HepG2 (cell line): ENCODE results near the gene CHMP4B. TPM values are rescaled to one million over a fixed set of nuclear protein-coding genes. Genes with fewer than 3 reads are reported as not detected.

Experiments
- ATAC-seq: fragments of 200-7000 bp; cut with Tn5 transposase; 3 replicates; pipeline ENCODE4 v1.9.1; 2020; ENCODE audit warnings: mild to moderate bottlenecking, moderate library complexity
- BruUV-seq: library from RNA; stranded (reverse); fragments of 400-500 nt; replicated peaks from 2 replicates; lab custom pipeline; 2021; lab: Mats Ljungman, UMichigan
- CTCF ChIA-PET: fragments of 300-600 bp; formaldehyde crosslinking; extraction: SDS; loops from one replicate; lab custom pipeline; 2021; ENCODE audit warnings: low total read pairs, inconsistent platforms, low intra/inter-chr PET ratio; lab: Yijun Ruan, JAX
- POLR2A ChIA-PET: fragments of 350-600 bp; sonication (Branson Sonifier 250); formaldehyde crosslinking; loops from one replicate; lab custom pipeline; 2020; ENCODE audit warnings: antibody characterized with exemption, inconsistent platforms; lab: Yijun Ruan, JAX
- DNase-seq: peaks from one replicate; pipeline ENCODE4 v3.0.0-alpha.2; 2015; ENCODE audit warnings: low spot score
- FAIRE-seq: peaks from 3 replicates; lab custom pipeline; 2011; peaks lifted over from hg19 to GRCh38; lab: Jason Lieb, UNC
- H2AFZ ChIP-seq: one replicate; pipeline ENCODE4 v1.6.1; 2011; ENCODE audit warnings: low read length, inconsistent platforms
- H3K27ac ChIP-seq: fragments of 300-600 bp; 3 replicates; pipeline ENCODE4 v1.8.0; 2011; ENCODE audit warnings: mixed run types, mild to moderate bottlenecking, mixed read lengths, low read length, inconsistent platforms; ENCODE audit not compliant: insufficient read depth; ENCODE audit errors: extremely low read length
- H3K27me3 ChIP-seq, 2 experiments: fragments of 200-600 bp in 1 of 2; 2 replicates in 1 of 2; 3 replicates in 1 of 2; pipeline versions ENCODE4 v1.6.0 to v1.8.0; 2011; ENCODE audit warnings: low read length in 2 of 2, mild to moderate bottlenecking in 2 of 2, moderate library complexity in 2 of 2, inconsistent platforms in 1 of 2; ENCODE audit not compliant: insufficient read depth in 2 of 2, control insufficient read depth in 1 of 2
- H3K36me3 ChIP-seq, 2 experiments: fragments of 200-600 bp in 1 of 2; replicated peaks in 1 of 2; 2 replicates in 1 of 2; 3 replicates in 1 of 2; pipeline versions ENCODE4 v1.5.1 to v1.8.0; 2011; ENCODE audit warnings: low read length in 2 of 2, inconsistent platforms in 1 of 2; ENCODE audit not compliant: insufficient read depth in 2 of 2, control insufficient read depth in 1 of 2
- H3K4me1 ChIP-seq: 2 replicates; pipeline ENCODE4 v1.5.1; 2012; ENCODE audit warnings: low read length, inconsistent platforms; ENCODE audit not compliant: insufficient read depth
- H3K4me2 ChIP-seq: 2 replicates; pipeline ENCODE4 v1.6.0; 2011; ENCODE audit warnings: low read depth, low read length, inconsistent platforms
- H3K4me3 ChIP-seq, 3 experiments: fragments of 200-600 bp in 1 of 3; sonication (generic), shearing (Covaris generic) in 1 of 3; replicated peaks in 1 of 3; 2 replicates each; pipeline ENCODE4 v1.5.1; 2011 to 2016; ENCODE audit warnings: low read length in 3 of 3, inconsistent platforms in 2 of 3, low read depth in 2 of 3, mild to moderate bottlenecking in 2 of 3, control low read depth in 1 of 3, mixed read lengths in 1 of 3; ENCODE audit not compliant: insufficient read depth in 1 of 3
- H3K79me2 ChIP-seq: one replicate; pipeline ENCODE4 v1.6.1; 2011; ENCODE audit warnings: low read length, inconsistent platforms; ENCODE audit not compliant: insufficient read depth
- H3K9ac ChIP-seq: 2 replicates; pipeline ENCODE4 v1.6.0; 2011; ENCODE audit warnings: mild to moderate bottlenecking, low read depth, low read length, inconsistent platforms; ENCODE audit not compliant: insufficient read depth
- H3K9me3 ChIP-seq: 2 replicates; pipeline ENCODE4 v1.5.1; 2012; ENCODE audit warnings: mild to moderate bottlenecking, low read length
- H4K20me1 ChIP-seq: 2 replicates; pipeline ENCODE4 v1.6.0; 2011; ENCODE audit warnings: inconsistent platforms, mild to moderate bottlenecking, low read length, moderate library complexity; ENCODE audit not compliant: insufficient read depth
- EP300 ChIP-seq, 3 experiments: sonication (generic) in 1 of 3; formaldehyde crosslinking in 1 of 3; IDR thresholded peaks; 2 replicates each; pipeline versions ENCODE4 v1.5.1 to v1.6.1; 2011 to 2020; ENCODE audit warnings: low read depth in 2 of 3, low read length in 2 of 3, borderline replicate concordance in 1 of 3, improper control_type of control experiment in 1 of 3, mild to moderate bottlenecking in 1 of 3, missing genetic modification reagents in 1 of 3, moderate library complexity in 1 of 3
- HMG20A ChIP-seq: IDR thresholded peaks from 2 replicates; pipeline ENCODE4 v1.6.1; 2016; ENCODE audit warnings: borderline replicate concordance
- HNRNPH1 ChIP-seq: fragments of 200-400 bp; formaldehyde crosslinking; optimal IDR thresholded peaks from 2 replicates; pipeline ENCODE3; 2017; ENCODE audit warnings: mild to moderate bottlenecking, low read depth, low read length
- TFE3 ChIP-seq: IDR thresholded peaks from 2 replicates; pipeline ENCODE4 v1.6.1; 2016
- ZKSCAN1 ChIP-seq: fragments of 150-350 bp; IDR thresholded peaks from 2 replicates; pipeline ENCODE4 v1.6.1; 2014; ENCODE audit warnings: low read length
- ZNF660 ChIP-seq: sonication (generic); formaldehyde crosslinking; IDR thresholded peaks from 2 replicates; pipeline ENCODE4 v1.5.1; 2020; ENCODE audit warnings: mild to moderate bottlenecking, low read depth, missing genetic modification reagents, borderline replicate concordance
- ZNF768 ChIP-seq: sonication (generic); formaldehyde crosslinking; IDR thresholded peaks from 2 replicates; pipeline ENCODE4 v1.4.0; 2020; ENCODE audit warnings: missing genetic modification reagents
- ZNF781 ChIP-seq: sonication (generic); formaldehyde crosslinking; IDR thresholded peaks from 2 replicates; pipeline ENCODE4 v1.5.1; 2020; ENCODE audit warnings: borderline replicate concordance, mild to moderate bottlenecking, missing genetic modification reagents; ENCODE audit errors: not compliant biosample characterization
- WGBS: methylation state at CpG from one replicate; pipeline ENCODE4 v1.1.6; 2017; ENCODE audit warnings: low lambda C conversion rate; 5-methylcytosine and 5-hydroxymethylcytosine counted together
- in situ Hi-C: cut with HindIII; loops from 2 replicates; pipeline ENCODE4 v1.10.0; 2017; ENCODE audit warnings: low pct_unique_long_range_greater_than_20kb; ENCODE audit not compliant: extremely low pct_ligation_motif_present
- intact Hi-C: fragments of 100-400 bp; cut with micrococcal nuclease; formaldehyde crosslinking; loops from one replicate; pipeline ENCODE4 v1.10.0; 2022; ENCODE audit not compliant: unreplicated experiment
- polyA plus RNA-seq, 8 experiments: library from polyadenylated mRNA; depleted of rRNA in 3 of 8; stranded (reverse) in 7 of 8; unstranded in 1 of 8; fragments of >200 nt; fragmentation: Illumina TruSeq in 4 of 8; extraction: Trizol in 4 of 8; gene quantifications; 2 replicates each; pipeline versions ENCODE4 v1.2.1 to v1.2.3, GENCODE V29; 2011 to 2016; ENCODE audit warnings: low read depth in 4 of 8, missing spikeins in 1 of 8, mixed read lengths in 1 of 8; ENCODE audit not compliant: insufficient read depth in 1 of 8
- total RNA-seq, 5 experiments: library from RNA; depleted of rRNA; stranded (reverse); fragments of >200 nt; fragmentation: Illumina TruSeq; extraction: Trizol; gene quantifications; 2 replicates each; pipeline ENCODE4 v1.2.3, GENCODE V29; 2016; ENCODE audit warnings: low read depth in 1 of 5

Gene CHMP4B
- total and polyA plus RNA-seq, 2 of the 13 experiments (the other 11 are each of a cell fraction or from before 2014, with no cell fraction given) = 40.1 to 45.6 TPM

- Histone ChIP-seq H3K36me3 (0 out of 5 replicates have a peak, but pooled peaks cover 0 to under 1% of the 10 kb centered on the region in 2 experiments), H3K4me2 (no peak overlapping the region), H3K9ac (no peak overlapping the region), H4K20me1 (no peaks in the 10 kb centered on the region)
- no peak for DNase-seq
- CTCF ChIA-PET = no interaction called here
- no peak for TF ChIP-seq EP300 (IDR thresholded peaks at IDR 0.05; ENCODE audit: low read depth in 2 of 2, low read length in 2 of 2)
- no peak for TF ChIP-seq EP300 (CRISPR knock-in tag; IDR thresholded peaks at IDR 0.05; ENCODE audit: borderline replicate concordance)
- peak; percentile 52 for TF ChIP-seq HNRNPH1
- TF ChIP-seq HMG20A (CRISPR knock-in tag) = no peak
- TF ChIP-seq ZNF660 = no peak
- TF ChIP-seq ZNF768 (CRISPR knock-in tag) = peak; percentile 95
- no peak for TF ChIP-seq TFE3 (CRISPR knock-in tag)
- TF ChIP-seq, all 625 proteins: peak for 2
- intact Hi-C loops = no loop called here
- H3K79me2 ChIP-seq = no peaks in the 10 kb centered on the region
- no peak overlapping the region for H2AFZ ChIP-seq
- ATAC-seq (no peak), FAIRE-seq (no peak)
- no peaks in the 10 kb centered on the region for H3K27me3 ChIP-seq
- in situ Hi-C loops = no loop called here
- WGBS = 94% methylated on average over 13 of the region's 13 CpGs
- POLR2A ChIA-PET = no interaction called here
- no peaks in the 10 kb centered on the region for H3K9me3 ChIP-seq
- no peaks in the 10 kb centered on the region for H3K4me1 ChIP-seq
- H3K27ac ChIP-seq = no peak overlapping the region
- no peak overlapping the region for H3K4me3 ChIP-seq
- no TSS peak for BruUV-seq
Observed at GRCh38 chr20:33761698-33762250, 49.4 kb upstream of the CHMP4B start.

GRCh38 chr20:33765099-33765498, 46.0 kb upstream of the CHMP4B start:
- POLR2A ChIA-PET = no interaction called here
- intact Hi-C loops = no loop called here
- CTCF ChIA-PET = no interaction called here
- FAIRE-seq (no peak), ATAC-seq (no peak), DNase-seq (no peak)
- Histone ChIP-seq H2AFZ (no peak overlapping the region), H3K4me2 (no peak overlapping the region), H3K79me2 (no peaks in the 10 kb centered on the region), H3K4me3 (no peak overlapping the region), H4K20me1 (no peaks in the 10 kb centered on the region), H3K9ac (no peak overlapping the region), H3K4me1 (no peaks in the 10 kb centered on the region), H3K27ac (no peak overlapping the region), H3K9me3 (no peaks in the 10 kb centered on the region), H3K27me3 (no peaks in the 10 kb centered on the region), H3K36me3 (0 out of 5 replicates have a peak, but pooled peaks cover 0 to 3% of the 10 kb centered on the region in 2 experiments)
- TF ChIP-seq ZNF781 (CRISPR knock-in tag) (no peak), ZKSCAN1 (peak; percentile 85; the same call in 1 of the 2 replicates)
- BruUV-seq = no TSS peak
- WGBS = 94% methylated on average over 2 of the region's 2 CpGs
- in situ Hi-C loops = no loop called here
